GM21723 (cell line): Measurements from ENCODE around the gene JMJD8.

Source experiments
- ATAC-seq: cut with Tn5 transposase; IDR thresholded peaks from one replicate; pipeline ENCODE4 v1.9.1; 2021; ENCODE audit warnings: mild to moderate bottlenecking, moderate library complexity; ENCODE audit not compliant: unreplicated experiment

The JMJD8 gene

GRCh38 chr16:644556-644955 is 39.6 kb downstream of the JMJD8 start:
- ATAC-seq, result no peak

- no peak for ATAC-seq
Observed at GRCh38 chr16:643050-643368, 41.1 kb downstream of the JMJD8 start.

DNA sequence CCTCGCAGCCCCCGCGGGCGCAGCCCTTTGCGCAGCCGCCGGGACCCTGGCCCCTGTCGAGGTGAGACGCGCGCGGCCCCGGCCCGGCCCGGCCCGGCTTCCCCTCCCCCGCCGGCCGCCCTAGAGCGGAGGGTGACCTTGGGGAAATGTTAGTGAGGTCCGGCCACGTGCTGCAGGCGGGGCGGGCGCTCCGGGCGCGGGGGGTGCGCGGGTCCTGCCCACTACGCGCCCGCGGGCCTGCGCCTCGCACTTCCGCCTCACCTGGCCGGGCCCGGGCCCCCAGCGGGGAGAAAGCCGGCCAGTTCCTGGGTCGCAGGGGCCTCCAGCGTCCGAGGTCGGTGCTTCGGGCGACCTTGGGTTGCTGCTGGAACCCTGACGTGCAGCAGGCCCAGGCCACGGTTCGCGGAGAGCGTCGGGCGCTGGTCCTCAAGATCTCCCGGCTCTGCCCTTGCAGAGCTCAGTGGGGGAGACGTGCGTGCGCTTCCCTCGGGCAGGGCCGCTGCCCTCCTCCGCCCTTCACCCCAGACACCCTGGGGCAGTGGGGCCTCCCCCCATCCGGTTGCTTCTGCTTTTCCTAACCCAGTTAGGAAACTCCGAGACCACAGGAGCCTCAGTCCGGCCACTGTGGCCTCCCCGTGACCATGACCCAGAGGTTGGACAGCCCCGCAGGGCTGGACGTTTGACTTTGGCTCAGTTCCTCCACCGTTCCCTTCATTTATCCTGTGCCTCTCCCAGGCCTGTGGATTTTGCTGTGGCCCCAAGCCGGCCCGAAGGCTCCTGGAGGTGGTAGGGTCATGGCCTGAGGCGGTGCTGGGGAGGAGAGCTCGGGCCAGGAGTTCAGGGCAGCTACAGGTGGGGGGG is 41.7 kb downstream of the JMJD8 start:
- ATAC-seq, result peak; percentile 34

DNA sequence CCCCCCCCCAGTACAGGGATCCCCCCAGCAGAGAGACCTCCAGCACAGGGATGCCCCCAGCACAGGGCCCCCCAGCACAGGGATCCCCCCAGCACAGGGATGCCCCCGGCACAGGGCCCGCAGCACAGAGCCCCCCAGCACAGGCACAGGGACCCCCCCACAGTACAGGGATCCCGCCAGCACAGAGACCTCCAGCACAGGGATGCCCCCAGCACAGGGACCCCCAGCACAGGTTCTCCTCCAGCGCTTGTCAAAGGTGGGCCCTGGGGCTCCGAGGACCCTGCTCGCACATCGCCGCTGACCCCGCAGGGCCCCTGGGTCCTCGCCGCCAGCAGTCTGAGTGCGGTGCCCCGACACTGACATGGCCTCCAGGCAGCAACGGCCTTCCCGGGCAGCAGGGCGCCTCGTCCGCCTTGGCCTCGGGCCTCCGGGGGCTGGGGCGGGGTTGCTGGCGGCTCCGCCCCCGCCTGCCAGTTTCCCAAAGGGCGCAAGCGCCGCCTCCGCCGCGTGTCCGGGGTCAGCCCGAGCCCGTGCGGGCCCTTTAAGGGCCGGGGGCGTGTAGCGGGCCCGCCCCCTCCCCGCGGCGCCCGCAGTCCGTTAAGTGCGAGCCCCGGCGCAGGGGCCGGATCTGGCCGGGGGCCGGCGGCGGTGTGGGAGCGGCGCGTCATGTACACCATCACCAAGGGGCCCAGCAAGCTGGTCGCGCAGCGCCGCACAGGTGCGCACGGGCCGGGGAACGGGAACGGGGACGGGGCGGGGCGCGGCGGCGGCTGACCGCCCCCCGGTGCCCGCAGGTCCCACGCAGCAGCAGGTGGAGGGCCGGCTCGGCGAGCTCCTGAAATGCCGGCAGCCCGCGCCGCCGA is 42.6 kb downstream of the JMJD8 start, which contains the start of gene MCRIP2:
Gene MCRIP2 (plus strand): TSS at position 503 of the 863 bp plus-strand sequence. CDS start 164 bp downstream, at position 667.
- peak; percentile 43 for ATAC-seq

DNA sequence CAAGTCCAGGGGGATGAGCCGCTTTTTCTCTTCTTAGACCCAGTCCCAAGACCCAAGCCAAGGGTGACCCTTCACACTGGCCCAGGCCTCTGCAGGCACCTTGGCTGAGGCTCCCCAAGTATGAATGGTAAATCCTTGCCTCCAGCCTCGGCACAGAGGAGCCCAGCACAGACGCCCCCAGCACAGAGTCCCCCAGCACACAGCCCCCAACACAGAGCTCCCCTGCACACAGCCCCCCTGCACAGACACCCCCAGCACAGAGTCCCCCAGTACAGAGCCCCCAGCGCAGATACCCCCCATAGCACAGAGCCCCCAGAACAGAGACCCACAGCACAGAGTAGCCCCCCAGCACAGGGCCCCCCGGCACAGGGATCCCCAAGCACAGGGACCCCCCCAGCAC is 43.5 kb downstream of the JMJD8 start:
- no peak for ATAC-seq

GRCh38 chr16:638836-639235 is 45.3 kb downstream of the JMJD8 start:
- ATAC-seq, result no peak

- ATAC-seq, result no peak
Observed at GRCh38 chr16:638034-638543, 46.0 kb downstream of the JMJD8 start.

GRCh38 chr16:637081-638018 is 46.8 kb downstream of the JMJD8 start:
- ATAC-seq, result no peak

GRCh38 chr16:636206-637080 is 47.7 kb downstream of the JMJD8 start, which contains the start of gene METTL26:
TSS of gene METTL26 (minus strand) at chr16:636305. CDS start at chr16:636290, 15 bp downstream.
- ATAC-seq, result peak; percentile 70

GRCh38 chr16:635573-636205 is 48.4 kb downstream of the JMJD8 start:
- no peak for ATAC-seq

DNA sequence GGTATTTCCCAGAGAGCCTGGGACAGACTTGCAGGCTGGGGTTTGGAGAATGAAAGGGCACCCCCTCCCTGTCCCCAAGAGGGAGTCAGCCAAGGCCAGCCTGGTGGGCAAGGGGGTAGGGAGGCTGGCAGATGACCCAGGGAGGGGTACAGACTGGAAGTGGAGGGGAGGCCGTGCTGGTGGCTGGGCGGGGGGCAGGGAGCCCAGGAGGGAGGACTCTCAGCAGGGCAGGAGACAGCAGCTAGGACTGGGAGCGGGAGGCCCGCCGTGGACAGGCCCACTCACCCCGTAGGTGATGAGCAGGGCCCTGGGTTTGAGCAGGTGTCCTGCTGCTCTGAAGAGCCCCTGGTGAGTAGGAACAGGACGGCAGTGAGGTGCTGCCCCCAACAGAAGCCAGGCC is 49.1 kb downstream of the JMJD8 start:
- no peak for ATAC-seq

DNA sequence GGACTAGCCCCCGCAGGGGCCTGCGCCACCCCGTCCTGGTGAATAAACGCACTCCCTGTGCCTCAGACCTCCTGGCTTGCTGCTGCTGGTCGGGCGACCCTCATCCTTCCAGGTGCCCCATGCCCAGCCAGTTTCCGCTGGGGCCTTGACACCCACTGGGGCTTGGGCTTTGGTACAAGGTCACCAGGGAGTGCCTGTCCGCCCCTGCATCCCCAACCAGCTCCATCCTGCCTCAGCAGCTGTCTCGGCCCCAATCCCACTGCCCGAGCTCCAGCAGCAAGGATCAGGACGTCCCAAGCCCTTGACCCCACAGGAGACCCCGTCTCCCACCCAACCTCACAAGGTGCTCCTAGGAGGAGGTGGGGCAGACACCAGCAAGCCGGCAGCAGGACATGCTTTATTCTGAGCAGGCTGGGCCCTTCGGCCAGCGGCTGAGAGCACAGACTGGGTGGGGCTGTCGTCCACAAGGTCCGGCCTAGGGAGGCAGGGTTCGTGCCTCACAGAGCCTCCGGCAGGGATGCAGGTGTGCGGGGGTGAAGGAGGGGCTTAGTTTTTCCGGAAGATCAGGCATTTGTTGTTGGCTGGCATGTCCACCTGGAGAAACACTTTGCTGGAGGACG is 50.0 kb downstream of the JMJD8 start:
- ATAC-seq, result no peak

GRCh38 chr16:633336-634050 is 50.6 kb downstream of the JMJD8 start:
- no peak for ATAC-seq

DNA sequence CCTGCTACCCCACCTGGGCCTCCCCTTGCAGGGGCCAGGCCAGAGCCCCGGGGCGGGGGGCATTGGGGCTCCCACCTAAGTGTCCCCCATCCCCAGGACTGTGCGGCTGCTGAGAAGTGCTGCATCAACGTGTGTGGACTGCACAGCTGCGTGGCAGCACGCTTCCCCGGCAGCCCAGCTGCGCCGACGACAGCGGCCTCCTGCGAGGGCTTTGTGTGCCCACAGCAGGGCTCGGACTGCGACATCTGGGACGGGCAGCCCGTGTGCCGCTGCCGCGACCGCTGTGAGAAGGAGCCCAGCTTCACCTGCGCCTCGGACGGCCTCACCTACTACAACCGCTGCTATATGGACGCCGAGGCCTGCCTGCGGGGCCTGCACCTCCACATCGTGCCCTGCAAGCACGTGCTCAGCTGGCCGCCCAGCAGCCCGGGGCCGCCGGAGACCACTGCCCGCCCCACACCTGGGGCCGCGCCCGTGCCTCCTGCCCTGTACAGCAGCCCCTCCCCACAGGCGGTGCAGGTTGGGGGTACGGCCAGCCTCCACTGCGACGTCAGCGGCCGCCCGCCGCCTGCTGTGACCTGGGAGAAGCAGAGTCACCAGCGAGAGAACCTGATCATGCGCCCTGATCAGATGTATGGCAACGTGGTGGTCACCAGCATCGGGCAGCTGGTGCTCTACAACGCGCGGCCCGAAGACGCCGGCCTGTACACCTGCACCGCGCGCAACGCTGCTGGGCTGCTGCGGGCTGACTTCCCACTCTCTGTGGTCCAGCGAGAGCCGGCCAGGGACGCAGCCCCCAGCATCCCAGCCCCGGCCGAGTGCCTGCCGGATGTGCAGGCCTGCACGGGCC is 51.4 kb downstream of the JMJD8 start:
- ATAC-seq, result no peak

GRCh38 chr16:631808-632358 is 52.3 kb downstream of the JMJD8 start:
- ATAC-seq, result no peak
